Inferior parietal cortex (tissue), 1 donor: Measurements from ENCODE around the gene GRAPL.
"Not testable (repeated sequence)": the region's sequence is repeated elsewhere in the genome, so short reads cannot be mapped to it uniquely, and the experiment has no call there.

Experiments used
- DNase-seq: peaks from one replicate; pipeline ENCODE4 v3.0.0-alpha.2; 2016; ENCODE audit errors: extremely low spot score

Gene GRAPL

GRCh38 chr17:19188870-19189708, 61.7 kb downstream of the GRAPL start:
- DNase-seq: not testable (repeated sequence)

GRCh38 chr17:19189781-19190405, 62.5 kb downstream of the GRAPL start:
- DNase-seq: not testable (repeated sequence)

GRCh38 chr17:19196382-19197204, 69.2 kb downstream of the GRAPL start:
- not testable (repeated sequence) for DNase-seq

GRCh38 chr17:19202448-19202847, 75.1 kb downstream of the GRAPL start:
- DNase-seq: not testable (repeated sequence)

DNA sequence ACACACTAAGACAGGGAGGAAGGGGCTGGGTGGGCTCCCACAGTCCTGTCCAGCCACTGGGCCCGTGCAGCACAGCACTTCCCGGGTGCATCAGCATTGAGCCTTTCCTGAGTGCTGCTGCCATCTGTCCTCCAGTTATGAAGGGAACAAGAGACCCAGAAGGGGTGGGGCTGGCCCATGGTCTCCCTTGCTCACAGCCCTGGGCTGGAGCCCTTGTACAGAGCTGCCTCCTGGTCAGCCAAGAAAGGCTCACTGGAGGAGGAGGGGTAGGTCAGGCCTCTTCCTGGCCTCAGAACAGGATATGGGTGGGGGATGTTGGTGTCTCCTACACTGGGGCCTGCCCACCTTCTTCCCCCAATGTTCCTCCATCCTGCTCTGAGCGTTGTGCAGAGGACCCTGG, 76.0 kb downstream of the GRAPL start:
- not testable (repeated sequence) for DNase-seq
